ENCODE data around the gene ITPR2.

The ITPR2 gene

GRCh38 chr12:26622601-26623000, 210.4 kb downstream of the ITPR2 start:
- H3K9me3 ChIP-seq (ENCODE audit: low read length), result no peaks in the 10 kb centered on the region
- no peak overlapping the region for H3K27ac ChIP-seq (ENCODE audit: low read depth, low read length)
- H3K36me3 ChIP-seq (ENCODE audit: insufficient read depth, low read length), result peaks cover 34% of the 10 kb centered on the region
- H3K4me3 ChIP-seq (ENCODE audit: low read depth in 1 of 2, low read length in 2 of 2), result no peak overlapping the region
- H3K9ac ChIP-seq (ENCODE audit: low read length), result no peak overlapping the region
- no peaks in the 10 kb centered on the region for H3K4me1 ChIP-seq (ENCODE audit: insufficient read depth, low read length)
- no peaks in the 10 kb centered on the region for H3K27me3 ChIP-seq (ENCODE audit: control insufficient read depth in 1 of 2, insufficient read depth in 2 of 2, low read length in 2 of 2)

- no peak overlapping the region for H3K9ac ChIP-seq (ENCODE audit: low read length)
- H3K9me3 ChIP-seq (ENCODE audit: low read length), result no peaks in the 10 kb centered on the region
- H3K27ac ChIP-seq (ENCODE audit: low read depth, low read length), result no peak overlapping the region
- no peak overlapping the region for H3K4me3 ChIP-seq (ENCODE audit: low read depth in 1 of 2, low read length in 2 of 2)
- H3K27me3 ChIP-seq (ENCODE audit: control insufficient read depth in 1 of 2, insufficient read depth in 2 of 2, low read length in 2 of 2), result no peaks in the 10 kb centered on the region
- H3K36me3 ChIP-seq (ENCODE audit: insufficient read depth, low read length), result peaks cover 29% of the 10 kb centered on the region
- H3K4me1 ChIP-seq (ENCODE audit: insufficient read depth, low read length), result no peaks in the 10 kb centered on the region
Measured at GRCh38 chr12:26621932-26622331, 211.1 kb downstream of the ITPR2 start.

- Histone ChIP-seq H3K27me3 (ENCODE audit: control insufficient read depth in 1 of 2, insufficient read depth in 2 of 2, low read length in 2 of 2) (no peaks in the 10 kb centered on the region), H3K4me1 (ENCODE audit: insufficient read depth, low read length) (no peaks in the 10 kb centered on the region), H3K9me3 (ENCODE audit: low read length) (no peaks in the 10 kb centered on the region), H3K9ac (ENCODE audit: low read length) (no peak overlapping the region), H3K4me3 (ENCODE audit: low read depth in 1 of 2, low read length in 2 of 2) (no peak overlapping the region), H3K27ac (ENCODE audit: low read depth, low read length) (no peak overlapping the region), H3K36me3 (ENCODE audit: insufficient read depth, low read length) (peaks cover 29% of the 10 kb centered on the region)
Measured at GRCh38 chr12:26620907-26621306, 212.1 kb downstream of the ITPR2 start.

GRCh38 chr12:26617513-26617912, 215.5 kb downstream of the ITPR2 start:
- H3K4me1 ChIP-seq (ENCODE audit: insufficient read depth, low read length), result no peaks in the 10 kb centered on the region
- no peak overlapping the region for H3K4me3 ChIP-seq (ENCODE audit: low read depth in 1 of 2, low read length in 2 of 2)
- H3K27me3 ChIP-seq (ENCODE audit: control insufficient read depth in 1 of 2, insufficient read depth in 2 of 2, low read length in 2 of 2), result no peaks in the 10 kb centered on the region
- H3K9me3 ChIP-seq (ENCODE audit: low read length), result no peaks in the 10 kb centered on the region
- H3K27ac ChIP-seq (ENCODE audit: low read depth, low read length), result no peak overlapping the region
- no peak overlapping the region for H3K9ac ChIP-seq (ENCODE audit: low read length)
- H3K36me3 ChIP-seq (ENCODE audit: insufficient read depth, low read length), result peaks cover 29% of the 10 kb centered on the region

GRCh38 chr12:26614011-26614616, 218.9 kb downstream of the ITPR2 start:
- Histone ChIP-seq H3K36me3 (ENCODE audit: insufficient read depth, low read length) (peaks cover 4% of the 10 kb centered on the region), H3K9me3 (ENCODE audit: low read length) (no peaks in the 10 kb centered on the region), H3K4me3 (ENCODE audit: low read depth in 1 of 2, low read length in 2 of 2) (no peak overlapping the region), H3K27me3 (ENCODE audit: control insufficient read depth in 1 of 2, insufficient read depth in 2 of 2, low read length in 2 of 2) (no peaks in the 10 kb centered on the region), H3K27ac (ENCODE audit: low read depth, low read length) (no peak overlapping the region), H3K4me1 (ENCODE audit: insufficient read depth, low read length) (no peaks in the 10 kb centered on the region), H3K9ac (ENCODE audit: low read length) (no peak overlapping the region)

- Histone ChIP-seq H3K27ac (ENCODE audit: low read depth, low read length) (no peak overlapping the region), H3K9ac (ENCODE audit: low read length) (no peak overlapping the region), H3K9me3 (ENCODE audit: low read length) (no peaks in the 10 kb centered on the region), H3K36me3 (ENCODE audit: insufficient read depth, low read length) (peaks cover 4% of the 10 kb centered on the region), H3K4me1 (ENCODE audit: insufficient read depth, low read length) (no peaks in the 10 kb centered on the region), H3K27me3 (ENCODE audit: control insufficient read depth in 1 of 2, insufficient read depth in 2 of 2, low read length in 2 of 2) (no peaks in the 10 kb centered on the region), H3K4me3 (ENCODE audit: low read depth in 1 of 2, low read length in 2 of 2) (no peak overlapping the region)
Measured at GRCh38 chr12:26612203-26612602, 220.8 kb downstream of the ITPR2 start.

- no peaks in the 10 kb centered on the region for H3K9me3 ChIP-seq (ENCODE audit: low read length)
- H3K9ac ChIP-seq (ENCODE audit: low read length), result no peak overlapping the region
- H3K4me1 ChIP-seq (ENCODE audit: insufficient read depth, low read length), result no peaks in the 10 kb centered on the region
- no peaks in the 10 kb centered on the region for H3K27me3 ChIP-seq (ENCODE audit: control insufficient read depth in 1 of 2, insufficient read depth in 2 of 2, low read length in 2 of 2)
- peaks cover 4% of the 10 kb centered on the region for H3K36me3 ChIP-seq (ENCODE audit: insufficient read depth, low read length)
- H3K4me3 ChIP-seq (ENCODE audit: low read depth in 1 of 2, low read length in 2 of 2), result no peak overlapping the region
- no peak overlapping the region for H3K27ac ChIP-seq (ENCODE audit: low read depth, low read length)
Measured at GRCh38 chr12:26611598-26611997, 221.4 kb downstream of the ITPR2 start.

GRCh38 chr12:26610774-26611173, 222.2 kb downstream of the ITPR2 start:
- no peaks in the 10 kb centered on the region for H3K27me3 ChIP-seq (ENCODE audit: control insufficient read depth in 1 of 2, insufficient read depth in 2 of 2, low read length in 2 of 2)
- H3K9me3 ChIP-seq (ENCODE audit: low read length), result no peaks in the 10 kb centered on the region
- H3K4me1 ChIP-seq (ENCODE audit: insufficient read depth, low read length), result no peaks in the 10 kb centered on the region
- H3K9ac ChIP-seq (ENCODE audit: low read length), result no peak overlapping the region
- no peak overlapping the region for H3K4me3 ChIP-seq (ENCODE audit: low read depth in 1 of 2, low read length in 2 of 2)
- no peak overlapping the region for H3K27ac ChIP-seq (ENCODE audit: low read depth, low read length)
- peaks cover 4% of the 10 kb centered on the region for H3K36me3 ChIP-seq (ENCODE audit: insufficient read depth, low read length)

- Histone ChIP-seq H3K9ac (ENCODE audit: low read length) (no peak overlapping the region), H3K4me3 (ENCODE audit: low read depth in 1 of 2, low read length in 2 of 2) (no peak overlapping the region), H3K4me1 (ENCODE audit: insufficient read depth, low read length) (no peaks in the 10 kb centered on the region), H3K27ac (ENCODE audit: low read depth, low read length) (no peak overlapping the region), H3K27me3 (ENCODE audit: control insufficient read depth in 1 of 2, insufficient read depth in 2 of 2, low read length in 2 of 2) (no peaks in the 10 kb centered on the region), H3K9me3 (ENCODE audit: low read length) (no peaks in the 10 kb centered on the region), H3K36me3 (ENCODE audit: insufficient read depth, low read length) (peaks cover 4% of the 10 kb centered on the region)
Measured at GRCh38 chr12:26609986-26610385, 223.0 kb downstream of the ITPR2 start.

- H3K9me3 ChIP-seq (ENCODE audit: low read length), result no peaks in the 10 kb centered on the region
- H3K36me3 ChIP-seq (ENCODE audit: insufficient read depth, low read length), result peaks cover 4% of the 10 kb centered on the region
- H3K4me1 ChIP-seq (ENCODE audit: insufficient read depth, low read length), result no peaks in the 10 kb centered on the region
- no peak overlapping the region for H3K9ac ChIP-seq (ENCODE audit: low read length)
- H3K4me3 ChIP-seq (ENCODE audit: low read depth in 1 of 2, low read length in 2 of 2), result no peak overlapping the region
- H3K27ac ChIP-seq (ENCODE audit: low read depth, low read length), result no peak overlapping the region
- no peaks in the 10 kb centered on the region for H3K27me3 ChIP-seq (ENCODE audit: control insufficient read depth in 1 of 2, insufficient read depth in 2 of 2, low read length in 2 of 2)
Measured at GRCh38 chr12:26608706-26609105, 224.3 kb downstream of the ITPR2 start.

GRCh38 chr12:26608273-26608672, 224.7 kb downstream of the ITPR2 start:
- H3K4me1 ChIP-seq (ENCODE audit: insufficient read depth, low read length), result no peaks in the 10 kb centered on the region
- H3K36me3 ChIP-seq (ENCODE audit: insufficient read depth, low read length), result peaks cover 4% of the 10 kb centered on the region
- no peak overlapping the region for H3K9ac ChIP-seq (ENCODE audit: low read length)
- no peaks in the 10 kb centered on the region for H3K27me3 ChIP-seq (ENCODE audit: control insufficient read depth in 1 of 2, insufficient read depth in 2 of 2, low read length in 2 of 2)
- H3K27ac ChIP-seq (ENCODE audit: low read depth, low read length), result no peak overlapping the region
- no peak overlapping the region for H3K4me3 ChIP-seq (ENCODE audit: low read depth in 1 of 2, low read length in 2 of 2)
- no peaks in the 10 kb centered on the region for H3K9me3 ChIP-seq (ENCODE audit: low read length)

GRCh38 chr12:26606911-26607310, 226.1 kb downstream of the ITPR2 start:
- no peak overlapping the region for H3K4me3 ChIP-seq (ENCODE audit: low read depth in 1 of 2, low read length in 2 of 2)
- no peak overlapping the region for H3K9ac ChIP-seq (ENCODE audit: low read length)
- no peaks in the 10 kb centered on the region for H3K36me3 ChIP-seq (ENCODE audit: insufficient read depth, low read length)
- no peaks in the 10 kb centered on the region for H3K4me1 ChIP-seq (ENCODE audit: insufficient read depth, low read length)
- no peaks in the 10 kb centered on the region for H3K27me3 ChIP-seq (ENCODE audit: control insufficient read depth in 1 of 2, insufficient read depth in 2 of 2, low read length in 2 of 2)
- H3K27ac ChIP-seq (ENCODE audit: low read depth, low read length), result no peak overlapping the region
- no peaks in the 10 kb centered on the region for H3K9me3 ChIP-seq (ENCODE audit: low read length)
